IMR-90 (cell line): ENCODE data around the gene PCK2. TPM values are rescaled to one million over a fixed set of nuclear protein-coding genes. Genes with fewer than 3 reads are reported as not detected.

ENCODE experiments used
- ATAC-seq: fragments of 200-7000 bp; cut with Tn5 transposase; 2 replicates; pipeline ENCODE4 v1.9.1; 2020; ENCODE audit warnings: low read depth, mild to moderate bottlenecking, moderate library complexity
- BruUV-seq: library from RNA; stranded (reverse); fragments of 400-500 nt; replicated peaks from 2 replicates; lab custom pipeline; 2021; lab: Mats Ljungman, UMichigan
- CTCF ChIA-PET: fragments of 300-600 bp; formaldehyde crosslinking; extraction: SDS; loops from one replicate; lab custom pipeline; 2021; ENCODE audit warnings: antibody characterized with exemption; lab: Yijun Ruan, JAX
- POLR2A ChIA-PET: fragments of 300-600 bp; sonication (Branson Sonifier 250); formaldehyde crosslinking; loops from one replicate; lab custom pipeline; 2022; ENCODE audit warnings: antibody characterized with exemption; ENCODE audit not compliant: unreplicated experiment; lab: Charles Lee
- DNase-seq: peaks from one replicate; pipeline ENCODE4 v3.0.0; 2013
- H2AFZ ChIP-seq: replicated peaks from 2 replicates; pipeline ENCODE3; 2013; ENCODE audit warnings: low read length, mild to moderate bottlenecking; ENCODE audit not compliant: poor library complexity
- H2AK5ac ChIP-seq: 2 replicates; pipeline ENCODE4 v1.6.1; 2013; ENCODE audit warnings: low read depth, low read length, inconsistent platforms
- H2AK9ac ChIP-seq: replicated peaks from 2 replicates; pipeline ENCODE3; 2013; ENCODE audit warnings: mild to moderate bottlenecking, low read depth, low read length, moderate library complexity; ENCODE audit not compliant: poor library complexity
- H2BK120ac ChIP-seq: 2 replicates; pipeline ENCODE4 v1.6.1; 2013; ENCODE audit warnings: low read depth, low read length, inconsistent platforms
- H2BK15ac ChIP-seq: 3 replicates; pipeline ENCODE4 v1.6.1; 2013; ENCODE audit warnings: low read depth, low read length, inconsistent platforms
- H2BK20ac ChIP-seq: 2 replicates; pipeline ENCODE4 v1.6.1; 2013; ENCODE audit warnings: low read depth, mild to moderate bottlenecking, inconsistent platforms, low read length, moderate library complexity
- H2BK5ac ChIP-seq: 2 replicates; pipeline ENCODE4 v1.6.1; 2013; ENCODE audit warnings: mild to moderate bottlenecking, low read depth, low read length, inconsistent platforms; ENCODE audit not compliant: poor library complexity, severe bottlenecking
- H3K14ac ChIP-seq: replicated peaks from 2 replicates; pipeline ENCODE4 v1.6.1; 2013; ENCODE audit warnings: low read depth, low read length, inconsistent platforms
- H3K18ac ChIP-seq: 2 replicates; pipeline ENCODE4 v1.6.1; 2013; ENCODE audit warnings: low read depth, low read length, control low read depth
- H3K23ac ChIP-seq: 2 replicates; pipeline ENCODE4 v1.6.1; 2013; ENCODE audit warnings: low read depth, low read length, inconsistent platforms
- H3K27ac ChIP-seq: 2 replicates; pipeline ENCODE4 v1.5.1; 2013; ENCODE audit warnings: mild to moderate bottlenecking, control low read depth, low read length; ENCODE audit not compliant: insufficient read depth
- H3K27me3 ChIP-seq: 2 replicates; pipeline ENCODE4 v1.6.1; 2013; ENCODE audit warnings: low read length; ENCODE audit not compliant: control insufficient read depth, insufficient read depth
- H3K36me3 ChIP-seq: 2 replicates; pipeline ENCODE4 v1.6.1; 2013; ENCODE audit warnings: low read length, mixed read lengths; ENCODE audit not compliant: control insufficient read depth, insufficient read depth
- H3K4ac ChIP-seq: 2 replicates; pipeline ENCODE4 v1.6.1; 2013; ENCODE audit warnings: low read depth, low read length, inconsistent platforms
- H3K4me1 ChIP-seq: 2 replicates; pipeline ENCODE4 v1.6.1; 2013; ENCODE audit warnings: low read length, mixed read lengths; ENCODE audit not compliant: control insufficient read depth, insufficient read depth
- H3K4me2 ChIP-seq: 2 replicates; pipeline ENCODE4 v1.6.1; 2013; ENCODE audit warnings: low read depth, mild to moderate bottlenecking, control low read depth, low read length, moderate library complexity
- H3K4me3 ChIP-seq: 2 replicates; pipeline ENCODE4 v1.5.1; 2013; ENCODE audit warnings: low read depth, mild to moderate bottlenecking, control low read depth, low read length, moderate library complexity; ENCODE audit not compliant: insufficient read depth
- H3K56ac ChIP-seq: 2 replicates; pipeline ENCODE4 v1.6.1; 2013; ENCODE audit warnings: low read length, inconsistent platforms; ENCODE audit not compliant: insufficient read depth; ENCODE audit errors: extremely low read depth
- H3K79me1 ChIP-seq, 2 experiments: 2 replicates each; pipeline ENCODE4 v1.6.1; 2013; ENCODE audit warnings: low read length in 2 of 2, inconsistent platforms in 1 of 2, low read depth in 1 of 2
- H3K9ac ChIP-seq: 2 replicates; pipeline ENCODE4 v1.6.1; 2013; ENCODE audit warnings: low read depth, low read length, control low read depth
- H3K9me1 ChIP-seq: 2 replicates; pipeline ENCODE4 v1.6.1; 2013; ENCODE audit warnings: low read length, inconsistent platforms; ENCODE audit not compliant: insufficient read depth
- H3K9me3 ChIP-seq: 2 replicates; pipeline ENCODE4 v1.6.1; 2013; ENCODE audit warnings: low read length; ENCODE audit not compliant: control insufficient read depth, insufficient read depth
- H4K20me1 ChIP-seq: 2 replicates; pipeline ENCODE4 v1.6.1; 2013; ENCODE audit warnings: low read length, inconsistent platforms; ENCODE audit not compliant: insufficient read depth
- H4K5ac ChIP-seq: 2 replicates; pipeline ENCODE4 v1.6.1; 2013; ENCODE audit warnings: mild to moderate bottlenecking, low read depth, low read length, control low read depth
- H4K8ac ChIP-seq, 2 experiments: 2 replicates each; pipeline ENCODE4 v1.6.1; 2013; ENCODE audit warnings: low read depth in 2 of 2, low read length in 2 of 2, control low read depth in 1 of 2, inconsistent platforms in 1 of 2
- H4K91ac ChIP-seq: 2 replicates; pipeline ENCODE4 v1.6.1; 2013; ENCODE audit warnings: low read depth, low read length, inconsistent platforms; ENCODE audit not compliant: insufficient read depth
- CHD1 ChIP-seq: IDR thresholded peaks from 2 replicates; pipeline ENCODE4 v1.6.1; 2012; ENCODE audit warnings: low read depth, low read length, improper control_type of control experiment
- FOS ChIP-seq: fragments of 150-350 bp; IDR thresholded peaks from 2 replicates; pipeline ENCODE4 v1.6.1; 2016; ENCODE audit warnings: low read depth, low read length
- MAFK ChIP-seq: IDR thresholded peaks from 2 replicates; pipeline ENCODE4 v1.6.1; 2012; ENCODE audit warnings: low read depth, low read length, improper control_type of control experiment
- NFE2L2 ChIP-seq: fragments of 150-350 bp; IDR thresholded peaks from 2 replicates; pipeline ENCODE4 v1.6.1; 2016; ENCODE audit warnings: low read depth, mild to moderate bottlenecking, low read length
- RCOR1 ChIP-seq: IDR thresholded peaks from 2 replicates; pipeline ENCODE4 v1.6.1; 2012; ENCODE audit warnings: mild to moderate bottlenecking, low read length, improper control_type of control experiment; ENCODE audit not compliant: insufficient replicate concordance
- USF2 ChIP-seq: fragments of 150-350 bp; IDR thresholded peaks from 2 replicates; pipeline ENCODE4 v1.6.1; 2017; ENCODE audit warnings: mild to moderate bottlenecking, antibody characterized with exemption, low read length, low read depth
- WGBS, 2 experiments: methylation state at CpG; one replicate each; pipeline versions ENCODE4 v1.1.5 to v1.1.7; 2013; ENCODE audit warnings: missing lambda C conversion rate in 2 of 2; ENCODE audit not compliant: insufficient read length in 1 of 2; ENCODE audit errors: extremely low coverage in 2 of 2; 5-methylcytosine and 5-hydroxymethylcytosine counted together
- dilution Hi-C: fragments of 300-500 bp; cut with HindIII; formaldehyde crosslinking; loops from one replicate; pipeline ENCODE4 v1.14.3; 2018; ENCODE audit warnings: low sequenced_read_pairs; ENCODE audit not compliant: unreplicated experiment
- in situ Hi-C: fragments of 300-500 bp; cut with MboI; formaldehyde crosslinking; loops from 3 replicates; pipeline ENCODE4 v1.14.3; 2019; ENCODE audit warnings: low sequenced_read_pairs, inconsistent platforms, mixed read lengths
- intact Hi-C: fragments of 100-400 bp; cut with micrococcal nuclease; formaldehyde crosslinking; loops from 2 replicates; pipeline ENCODE4 v1.10.0; 2022
- polyA plus RNA-seq, 3 experiments: library from polyadenylated mRNA; depleted of rRNA; stranded (reverse); fragments of >200 nt; gene quantifications; 2 replicates each; pipeline ENCODE4 v1.2.3, GENCODE V29; 2012; ENCODE audit warnings: low replicate concordance in 1 of 3
- total RNA-seq: library from RNA; depleted of rRNA; stranded (reverse); fragments of >200 nt; gene quantifications from 2 replicates; pipeline ENCODE4 v1.2.3, GENCODE V29; 2012

Gene PCK2
- total and polyA plus RNA-seq, 2 of the 4 experiments (the other 2 are of a cell fraction) = 13.4 to 29.4 TPM

GRCh38 chr14:24116128-24116814, 22.2 kb downstream of the PCK2 start:
- Histone ChIP-seq H3K9ac (no peak overlapping the region), H2AK9ac (no peak overlapping the region), H3K4ac (no peak overlapping the region), H4K5ac (no peak overlapping the region), H4K91ac (no peak overlapping the region), H2BK20ac (no peak overlapping the region), H3K27ac (no peak overlapping the region), H3K4me1 (peaks cover 3% of the 10 kb centered on the region; the same call in 1 of the 2 replicates), H4K8ac (no peak overlapping the region), H2AFZ (no peak overlapping the region), H3K4me3 (no peak overlapping the region), H3K9me1 (peaks cover 8% of the 10 kb centered on the region; the same call in 1 of the 2 replicates), H3K79me1 (peaks cover 10 to 16% of the 10 kb centered on the region in 2 experiments; a peak in 2 of 4 replicates), H3K36me3 (peaks cover 23% of the 10 kb centered on the region), H3K18ac (no peak overlapping the region), H4K20me1 (no peaks in the 10 kb centered on the region), H3K14ac (no peak overlapping the region), H2BK15ac (no peak overlapping the region), H3K23ac (no peak overlapping the region), H3K9me3 (no peaks in the 10 kb centered on the region), H2AK5ac (no peak overlapping the region), H3K27me3 (no peaks in the 10 kb centered on the region), H3K56ac (no peak overlapping the region), H2BK5ac (no peak overlapping the region), H3K4me2 (no peak overlapping the region), H2BK120ac (no peak overlapping the region)
- ChIA-PET POLR2A (no interaction called here), CTCF (no interaction called here)
- ATAC-seq (no peak), DNase-seq (no peak)
- in situ Hi-C loops (no loop called here), intact Hi-C loops (no loop called here), dilution Hi-C loops (no loop called here)
- TF ChIP-seq MAFK (no peak), RCOR1 (no peak), NFE2L2 (no peak), USF2 (no peak), FOS (no peak), CHD1 (no peak)
- WGBS, 2 experiments = 80% methylated on average over 1 of the region's 6 CpGs; no CpG with 5 or more reads in 1 of the 2 experiments
- no TSS peak for BruUV-seq
